Uterus (tissue), 4 donors: ENCODE measurements around the gene SPINK2. TPM values are rescaled to one million over a fixed set of nuclear protein-coding genes. Genes with fewer than 3 reads are reported as not detected.

Experiments used
- DNase-seq, 2 donors: peaks; one replicate each; pipeline ENCODE4 v3.0.0-alpha.2; 2019 to 2020
- H3K27ac ChIP-seq, 2 donors: fragments of 200-600 bp; sonication (generic); 1 replicate in 1 of 2; 2 replicates in 1 of 2; pipeline ENCODE4 v1.5.1; 2016 to 2018
- H3K27me3 ChIP-seq, 2 donors: fragments of 200-600 bp; sonication (generic); one replicate each; pipeline ENCODE4 v1.5.1; 2018 to 2019; ENCODE audit warnings: control low read depth in 1 of 2
- H3K36me3 ChIP-seq, 2 donors: fragments of 200-600 bp; sonication (generic); one replicate each; pipeline ENCODE4 v1.5.1; 2019; ENCODE audit warnings: control low read depth in 1 of 2
- H3K4me1 ChIP-seq, 2 donors: fragments of 200-600 bp; sonication (generic); one replicate each; pipeline ENCODE4 v1.5.1; 2018 to 2019; ENCODE audit warnings: control low read depth in 1 of 2
- H3K4me3 ChIP-seq, 2 donors: fragments of 200-600 bp; sonication (generic); 1 replicate in 1 of 2; 2 replicates in 1 of 2; pipeline ENCODE4 v1.5.1; 2018 to 2019; ENCODE audit warnings: mild to moderate bottlenecking in 1 of 2
- H3K9me3 ChIP-seq, 2 donors: fragments of 200-600 bp; sonication (generic); one replicate each; pipeline ENCODE4 v1.5.1; 2019; ENCODE audit warnings: control low read depth in 1 of 2
- POLR2A ChIP-seq, 2 donors: fragments of 450-650 bp; IDR thresholded peaks; one replicate each; pipeline ENCODE4 v1.6.1; 2016; ENCODE audit warnings: antibody characterized with exemption in 2 of 2, mild to moderate bottlenecking in 1 of 2, moderate library complexity in 1 of 2
- intact Hi-C: fragments of 100-400 bp; cut with DNase I; formaldehyde crosslinking; loops from one replicate; pipeline ENCODE4 v1.15.1; 2023; ENCODE audit warnings: low total_unique reads
- total RNA-seq, 4 donors: library from RNA; depleted of rRNA in 3 of 4; stranded (reverse); fragments of >200 nt in 3 of 4; gene quantifications; one replicate each; pipeline versions ENCODE4 v1.1.0 to v1.2.4, GENCODE V29; 2014 to 2023
- TF ChIP-seq, protein P1 (sequence below), 4 experiments: fragments of 200-600 bp in 2 of 4; fragments of 450-650 bp in 2 of 4; sonication (generic) in 2 of 4; IDR thresholded peaks; one replicate each; pipeline ENCODE4 v1.5.1; 2016 to 2019; ENCODE audit warnings: antibody characterized with exemption in 4 of 4, mild to moderate bottlenecking in 2 of 4, moderate library complexity in 1 of 4
- donor health status: DM: yes; HTN: yes; CAD: no.

The SPINK2 gene
- total RNA-seq, 4 donors from 2014 or later, result not detected

DNA sequence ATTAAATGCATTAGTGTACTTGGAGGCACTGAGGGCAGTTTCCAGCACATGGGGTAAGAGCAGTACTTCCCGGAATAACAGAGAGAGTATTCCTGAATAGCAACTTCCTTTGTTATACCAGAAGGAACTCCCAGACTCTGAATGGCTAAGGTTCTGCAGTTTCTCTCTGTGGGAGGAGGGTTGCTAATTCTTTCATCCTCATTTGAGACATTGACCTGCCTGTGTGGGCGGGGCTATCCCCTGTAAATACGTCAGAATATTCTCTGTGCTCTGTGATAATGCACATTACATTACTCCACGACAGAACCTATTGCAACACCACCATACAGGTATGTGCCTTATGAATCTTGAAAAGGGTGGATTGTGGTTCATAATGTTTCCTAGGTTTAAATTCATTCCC lies 52.7 kb downstream of the SPINK2 start:
- DNase-seq, result no peak
- Histone ChIP-seq H3K27me3 (no peaks in the 10 kb centered on the region), H3K27ac (no peak overlapping the region), H3K9me3 (no peaks in the 10 kb centered on the region), H3K36me3 (no peaks in the 10 kb centered on the region), H3K4me3 (no peak overlapping the region), H3K4me1 (no peaks in the 10 kb centered on the region)
- TF ChIP-seq POLR2A (IDR thresholded peaks at IDR 0.05), result no peak
- TF ChIP-seq, protein P1, sequence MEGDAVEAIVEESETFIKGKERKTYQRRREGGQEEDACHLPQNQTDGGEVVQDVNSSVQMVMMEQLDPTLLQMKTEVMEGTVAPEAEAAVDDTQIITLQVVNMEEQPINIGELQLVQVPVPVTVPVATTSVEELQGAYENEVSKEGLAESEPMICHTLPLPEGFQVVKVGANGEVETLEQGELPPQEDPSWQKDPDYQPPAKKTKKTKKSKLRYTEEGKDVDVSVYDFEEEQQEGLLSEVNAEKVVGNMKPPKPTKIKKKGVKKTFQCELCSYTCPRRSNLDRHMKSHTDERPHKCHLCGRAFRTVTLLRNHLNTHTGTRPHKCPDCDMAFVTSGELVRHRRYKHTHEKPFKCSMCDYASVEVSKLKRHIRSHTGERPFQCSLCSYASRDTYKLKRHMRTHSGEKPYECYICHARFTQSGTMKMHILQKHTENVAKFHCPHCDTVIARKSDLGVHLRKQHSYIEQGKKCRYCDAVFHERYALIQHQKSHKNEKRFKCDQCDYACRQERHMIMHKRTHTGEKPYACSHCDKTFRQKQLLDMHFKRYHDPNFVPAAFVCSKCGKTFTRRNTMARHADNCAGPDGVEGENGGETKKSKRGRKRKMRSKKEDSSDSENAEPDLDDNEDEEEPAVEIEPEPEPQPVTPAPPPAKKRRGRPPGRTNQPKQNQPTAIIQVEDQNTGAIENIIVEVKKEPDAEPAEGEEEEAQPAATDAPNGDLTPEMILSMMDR (IDR thresholded peaks at IDR 0.05), result no peak
- intact Hi-C loops, result no loop called here

- H3K27me3 ChIP-seq, result no peaks in the 10 kb centered on the region
- no peaks in the 10 kb centered on the region for H3K4me1 ChIP-seq
- DNase-seq, result no peak
- H3K9me3 ChIP-seq, result no peaks in the 10 kb centered on the region
- H3K36me3 ChIP-seq, result no peaks in the 10 kb centered on the region
- H3K4me3 ChIP-seq, result no peak overlapping the region
- intact Hi-C loops, result no loop called here
- H3K27ac ChIP-seq, result no peak overlapping the region
- no peak for TF ChIP-seq POLR2A (IDR thresholded peaks at IDR 0.05)
Observed at GRCh38 chr4:56768316-56768715, 53.2 kb downstream of the SPINK2 start.

GRCh38 chr4:56767567-56767966 lies 53.9 kb downstream of the SPINK2 start:
- no peak for DNase-seq
- H3K9me3 ChIP-seq, result no peaks in the 10 kb centered on the region
- TF ChIP-seq, protein P1 (IDR thresholded peaks at IDR 0.05), result no peak
- no peak for TF ChIP-seq POLR2A (IDR thresholded peaks at IDR 0.05)
- no peaks in the 10 kb centered on the region for H3K36me3 ChIP-seq
- no peaks in the 10 kb centered on the region for H3K27me3 ChIP-seq
- no peaks in the 10 kb centered on the region for H3K4me1 ChIP-seq
- no peak overlapping the region for H3K4me3 ChIP-seq
- no peak overlapping the region for H3K27ac ChIP-seq
- intact Hi-C loops, result no loop called here

- H3K36me3 ChIP-seq, result no peaks in the 10 kb centered on the region
- TF ChIP-seq, protein P1 (IDR thresholded peaks at IDR 0.05), result no peak
- TF ChIP-seq POLR2A (IDR thresholded peaks at IDR 0.05), result no peak
- no peaks in the 10 kb centered on the region for H3K27me3 ChIP-seq
- H3K27ac ChIP-seq, result no peak overlapping the region
- DNase-seq, result no peak
- intact Hi-C loops, result no loop called here
- H3K4me3 ChIP-seq, result no peak overlapping the region
- no peaks in the 10 kb centered on the region for H3K9me3 ChIP-seq
- H3K4me1 ChIP-seq, result no peaks in the 10 kb centered on the region
Observed at GRCh38 chr4:56764775-56765174, 56.7 kb downstream of the SPINK2 start.

DNA sequence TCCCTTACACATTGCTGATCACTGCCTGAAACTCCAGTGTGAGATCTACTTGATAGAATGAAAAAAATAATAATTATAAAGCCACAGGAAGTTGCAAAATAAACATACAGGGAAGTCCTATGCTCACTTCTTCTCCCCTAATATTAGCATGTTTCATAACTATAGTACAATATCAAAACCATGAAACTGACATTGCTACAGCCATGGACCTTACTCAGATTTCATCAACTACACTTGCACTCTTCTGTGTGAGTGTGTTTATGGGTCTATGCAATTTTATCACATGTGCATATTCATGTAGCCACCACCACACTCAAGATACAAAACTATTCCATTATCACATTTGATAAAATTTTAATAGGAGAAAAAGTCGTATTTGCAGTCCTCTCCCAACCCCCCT lies 57.3 kb downstream of the SPINK2 start:
- DNase-seq, result no peak
- Histone ChIP-seq H3K36me3 (no peaks in the 10 kb centered on the region), H3K27me3 (no peaks in the 10 kb centered on the region), H3K4me3 (no peak overlapping the region), H3K4me1 (no peaks in the 10 kb centered on the region), H3K27ac (no peak overlapping the region), H3K9me3 (no peaks in the 10 kb centered on the region)
- TF ChIP-seq, protein P1 (IDR thresholded peaks at IDR 0.05), result no peak
- no peak for TF ChIP-seq POLR2A (IDR thresholded peaks at IDR 0.05)
- intact Hi-C loops, result no loop called here
